WI38 (cell line): Measurements from ENCODE around the gene ADIG.

Experiments used
- H3K4me3 ChIP-seq: 2 replicates; pipeline ENCODE4 v1.5.1; 2011; ENCODE audit warnings: low read depth, mild to moderate bottlenecking, control low read depth, low read length
- CTCF ChIP-seq: IDR thresholded peaks from 2 replicates; pipeline ENCODE4 v1.5.1; 2012; ENCODE audit warnings: low read depth, mild to moderate bottlenecking, control low read depth, low read length

Gene ADIG

GRCh38 chr20:38603286-38603685, 22.3 kb downstream of the ADIG start:
- H3K4me3 ChIP-seq: no peak overlapping the region
- TF ChIP-seq CTCF: no peak

GRCh38 chr20:38604873-38605303, 23.9 kb downstream of the ADIG start:
- H3K4me3 ChIP-seq: no peak overlapping the region
- TF ChIP-seq CTCF: no peak

- no peak for TF ChIP-seq CTCF
Observed at GRCh38 chr20:38607351-38607750, 26.4 kb downstream of the ADIG start.

GRCh38 chr20:38608188-38608587, 27.2 kb downstream of the ADIG start:
- H3K4me3 ChIP-seq: no peak overlapping the region
- no peak for TF ChIP-seq CTCF

More at GRCh38 chr20:38607351-38607750, 26.4 kb downstream of the ADIG start:
- no peak overlapping the region for H3K4me3 ChIP-seq

GRCh38 chr20:38609815-38610214, 28.8 kb downstream of the ADIG start:
- no peak for TF ChIP-seq CTCF
- no peak overlapping the region for H3K4me3 ChIP-seq

- no peak overlapping the region for H3K4me3 ChIP-seq
- no peak for TF ChIP-seq CTCF
Observed at GRCh38 chr20:38610521-38610920, 29.5 kb downstream of the ADIG start.

GRCh38 chr20:38612751-38613515, 31.9 kb downstream of the ADIG start:
- TF ChIP-seq CTCF: no peak
- no peak overlapping the region for H3K4me3 ChIP-seq
